ENCODE results near the gene AKAP8L.
"Not testable (repeated sequence)": the region's sequence is repeated elsewhere in the genome, so short reads cannot be mapped to it uniquely, and the experiment has no call there.

The AKAP8L gene

GRCh38 chr19:15379083-15379998, 39.4 kb downstream of the AKAP8L start, which contains the start of gene AKAP8:
AKAP8 (minus strand) TSS chr19:15379787; CDS start chr19:15379731, 56 bp downstream.
- DNase-seq: peak; percentile 99

- no peak for DNase-seq
Observed at GRCh38 chr19:15378534-15379082, 40.2 kb downstream of the AKAP8L start.

- DNase-seq: no peak
Observed at GRCh38 chr19:15374796-15375440, 43.9 kb downstream of the AKAP8L start.

- no peak for DNase-seq
Observed at GRCh38 chr19:15374105-15374651, 44.6 kb downstream of the AKAP8L start.

GRCh38 chr19:15373644-15374043, 45.1 kb downstream of the AKAP8L start:
- no peak for DNase-seq

- no peak for DNase-seq
Observed at GRCh38 chr19:15372891-15373301, 45.9 kb downstream of the AKAP8L start.

GRCh38 chr19:15372470-15372869, 46.3 kb downstream of the AKAP8L start:
- DNase-seq: no peak

GRCh38 chr19:15371786-15372380, 46.9 kb downstream of the AKAP8L start:
- no peak for DNase-seq

GRCh38 chr19:15371119-15371518, 47.7 kb downstream of the AKAP8L start:
- no peak for DNase-seq

- no peak for DNase-seq
Observed at GRCh38 chr19:15369594-15369891, 49.2 kb downstream of the AKAP8L start.

GRCh38 chr19:15368798-15369593, 49.8 kb downstream of the AKAP8L start:
- DNase-seq: no peak

GRCh38 chr19:15368051-15368632, 50.6 kb downstream of the AKAP8L start:
- DNase-seq: no peak

GRCh38 chr19:15367439-15367838, 51.3 kb downstream of the AKAP8L start:
- no peak for DNase-seq

GRCh38 chr19:15365264-15365663, 53.5 kb downstream of the AKAP8L start:
- DNase-seq: no peak

- DNase-seq: not testable (repeated sequence)
Observed at GRCh38 chr19:15363791-15364190, 55.0 kb downstream of the AKAP8L start.

- DNase-seq: not testable (repeated sequence)
Observed at GRCh38 chr19:15363048-15363447, 55.7 kb downstream of the AKAP8L start.

- not testable (repeated sequence) for DNase-seq
Observed at GRCh38 chr19:15360015-15360414, 58.8 kb downstream of the AKAP8L start.

GRCh38 chr19:15358918-15359317, 59.9 kb downstream of the AKAP8L start:
- no peak for DNase-seq

GRCh38 chr19:15357906-15358305, 60.9 kb downstream of the AKAP8L start:
- DNase-seq: no peak

GRCh38 chr19:15354566-15355296, 64.1 kb downstream of the AKAP8L start:
- no peak for DNase-seq

- no peak for DNase-seq
Observed at GRCh38 chr19:15353908-15354307, 64.9 kb downstream of the AKAP8L start.
